ENCODE measurements around the gene PPP1R26. TPM values are rescaled to one million over a fixed set of nuclear protein-coding genes. Genes with fewer than 3 reads are reported as not detected.
A peak's percentile ranks its signal among the peaks of the same experiment; 100 is the strongest.

PPP1R26 gene
- total and polyA plus RNA-seq, 9 of the 15 experiments (the other 6 are each of a cell fraction or from before 2014, with no cell fraction given), result 0.77 to 26.8 (median 9.3) TPM

- TF ChIP-seq PRDM10 (IDR thresholded peaks at IDR 0.05; ENCODE audit: partially characterized antibody) (no peak), NR0B1 (IDR thresholded peaks at IDR 0.05; ENCODE audit: partially characterized antibody) (no peak), MBD2 (IDR thresholded peaks at IDR 0.05; ENCODE audit: borderline replicate concordance, low read depth) (no peak), EGR1 (conservative IDR thresholded peaks at IDR 0.05) (peak; percentile 65), ZNF644 (tag; IDR thresholded peaks at IDR 0.05; ENCODE audit: low read depth) (no peak), CEBPG (CRISPR knock-in tag; IDR thresholded peaks at IDR 0.05) (peak; percentile 48; the same call in 1 of the 2 replicates), CEBPG (tag; conservative IDR thresholded peaks at IDR 0.05 in 1 of 2, IDR thresholded peaks at IDR 0.05 in 1 of 2) (peak in 1 of 2 experiments; percentile 50; a peak in 1 of 4 replicates), ZFPM2 (CRISPR knock-in tag; IDR thresholded peaks at IDR 0.05) (no peak), KHSRP (IDR thresholded peaks at IDR 0.05) (no peak), RBFOX2 (IDR thresholded peaks at IDR 0.05; ENCODE audit: low read depth, low read length) (peak; percentile 12; the same call in 1 of the 2 replicates), U2AF1 (optimal IDR thresholded peaks at IDR 0.05; ENCODE audit: low read depth, low read length) (no peak), ZNF551 (CRISPR knock-in tag; IDR thresholded peaks at IDR 0.05) (no peak), TCFL5 (CRISPR knock-in tag; conservative IDR thresholded peaks at IDR 0.05) (no peak), KAT8 (IDR thresholded peaks at IDR 0.05; ENCODE audit: low read depth) (no peak), PYGO2 (tag; IDR thresholded peaks at IDR 0.05) (no peak), CTBP1 (IDR thresholded peaks at IDR 0.05; ENCODE audit: borderline replicate concordance) (peak; percentile 53; the same call in 1 of the 2 replicates), XRCC5 (IDR thresholded peaks at IDR 0.05; ENCODE audit: low read depth, low read length) (no peak), FOXP1 (CRISPR knock-in tag; IDR thresholded peaks at IDR 0.05) (no peak), SMAD3 (CRISPR knock-in tag; conservative IDR thresholded peaks at IDR 0.05) (no peak)
Observed at GRCh38 chr9:135526730-135527571, 47.4 kb downstream of the PPP1R26 start (continued).

Data from K562 (cell line).